ENCODE results near the gene PRRC2B. TPM values are rescaled to one million over a fixed set of nuclear protein-coding genes. Genes with fewer than 3 reads are reported as not detected.

PRRC2B gene
- total and polyA plus RNA-seq, 2 of the 13 experiments (the other 11 are each of a cell fraction or from before 2014, with no cell fraction given): 20.8 to 37.4 TPM

- TF ChIP-seq MAFK (conservative IDR thresholded peaks at IDR 0.05 in 1 of 2, IDR thresholded peaks at IDR 0.05 in 1 of 2; ENCODE audit: low read length in 2 of 2): no peak
- no peak for TF ChIP-seq ZBTB10 (CRISPR knock-in tag; IDR thresholded peaks at IDR 0.05; ENCODE audit: borderline replicate concordance)
- peak; percentile 74 for TF ChIP-seq POLR2G (IDR thresholded peaks at IDR 0.05; ENCODE audit: low read depth, low read length)
- no peak for TF ChIP-seq SRSF4 (IDR thresholded peaks at IDR 0.05; ENCODE audit: low read depth, low read length, poor library complexity, severe bottlenecking)
- peak; percentile 88 for TF ChIP-seq FOSL2 (CRISPR knock-in tag; IDR thresholded peaks at IDR 0.05)
- TF ChIP-seq AHDC1 (CRISPR knock-in tag; IDR thresholded peaks at IDR 0.05; ENCODE audit: borderline replicate concordance): no peak
- TF ChIP-seq ZNF224 (CRISPR knock-in tag; IDR thresholded peaks at IDR 0.05): 0 out of 2 replicates have a peak, but pooled peaks have one; percentile 67
- no peak for TF ChIP-seq ZNF160 (CRISPR knock-in tag; IDR thresholded peaks at IDR 0.05)
- 0 out of 2 replicates have a peak, but pooled peaks have one; percentile 61 for TF ChIP-seq ZNF605 (CRISPR knock-in tag; IDR thresholded peaks at IDR 0.05)
- TF ChIP-seq SIN3B (IDR thresholded peaks at IDR 0.05; ENCODE audit: low read length): no peak
- no peak for TF ChIP-seq TRIM22 (IDR thresholded peaks at IDR 0.05)
- TF ChIP-seq LRRFIP1 (CRISPR knock-in tag; conservative IDR thresholded peaks at IDR 0.05): no peak
- peak; percentile 47; the same call in 1 of the 2 replicates for TF ChIP-seq ERF (CRISPR knock-in tag; IDR thresholded peaks at IDR 0.05)
- no peak for TF ChIP-seq ZBTB43 (CRISPR knock-in tag; conservative IDR thresholded peaks at IDR 0.05)
- TF ChIP-seq DMAP1 (CRISPR knock-in tag; IDR thresholded peaks at IDR 0.05): peak; percentile 72; the same call in 1 of the 2 replicates
Measured at GRCh38 chr9:131402738-131403492, 9.0 kb downstream of the PRRC2B start (continued).
